Brain microvascular endothelial cell (primary cell): Measurements from ENCODE around the gene AMER3.

Source experiments
- DNase-seq: peaks from one replicate; pipeline ENCODE4 v3.0.0-alpha.2; 2020
- H3K27ac ChIP-seq: fragments of 250-450 bp; sonication (Bioruptor Pico); 2 replicates; pipeline ENCODE4 v1.5.1; 2020; ENCODE audit warnings: mild to moderate bottlenecking, moderate library complexity
- H3K27me3 ChIP-seq: fragments of 250-450 bp; sonication (Bioruptor Pico); replicated peaks from 2 replicates; pipeline ENCODE4 v1.5.1; 2020; ENCODE audit warnings: mild to moderate bottlenecking
- H3K36me3 ChIP-seq: fragments of 250-450 bp; sonication (Bioruptor Pico); replicated peaks from 2 replicates; pipeline ENCODE4 v1.5.1; 2020; ENCODE audit warnings: mild to moderate bottlenecking
- H3K4me3 ChIP-seq: 2 replicates; pipeline ENCODE4 v1.5.1; 2011; ENCODE audit warnings: low read depth, mild to moderate bottlenecking, control low read depth, low read length, moderate library complexity
- CTCF ChIP-seq: IDR thresholded peaks from 2 replicates; pipeline ENCODE4 v1.5.1; 2011; ENCODE audit warnings: low read depth, mild to moderate bottlenecking, moderate library complexity, low read length, control low read depth, inconsistent platforms; ENCODE audit errors: missing control alignments
- in situ Hi-C: cut with HindIII; loops from 2 replicates; pipeline ENCODE4 v1.10.0; 2017; ENCODE audit warnings: low sequenced_read_pairs, low pct_ligation_motif_present

AMER3 gene

GRCh38 chr2:130810490-130810889 is 55.1 kb downstream of the AMER3 start:
- no peak for TF ChIP-seq CTCF
- Histone ChIP-seq H3K4me3 (no peak overlapping the region), H3K27ac (no peak overlapping the region), H3K36me3 (no peaks in the 10 kb centered on the region), H3K27me3 (no peaks in the 10 kb centered on the region)
- no peak for DNase-seq
- in situ Hi-C loops, result no loop called here

- in situ Hi-C loops, result no loop called here
- Histone ChIP-seq H3K27me3 (no peaks in the 10 kb centered on the region), H3K27ac (no peak overlapping the region), H3K36me3 (no peaks in the 10 kb centered on the region), H3K4me3 (no peak overlapping the region)
- no peak for DNase-seq
- no peak for TF ChIP-seq CTCF
These were observed 58.4 kb downstream of the AMER3 start for GRCh38 chr2:130813722-130814121.

- no peaks in the 10 kb centered on the region for H3K36me3 ChIP-seq
- H3K27me3 ChIP-seq, result no peaks in the 10 kb centered on the region
These were observed 59.8 kb downstream of the AMER3 start for GRCh38 chr2:130814931-130815680.

More at GRCh38 chr2:130814931-130815680, 59.8 kb downstream of the AMER3 start:
- no peak for DNase-seq
- in situ Hi-C loops, result no loop called here
- no peak for TF ChIP-seq CTCF
- Histone ChIP-seq H3K4me3 (no peak overlapping the region), H3K27ac (no peak overlapping the region)
